Activated CD4-positive, alpha-beta T cell treated with anti-CD3 and anti-CD28 coated beads for 36 hours (primary cell): Measurements from ENCODE around the gene LYAR. TPM values are rescaled to one million over a fixed set of nuclear protein-coding genes. Genes with fewer than 3 reads are reported as not detected.
A peak's percentile ranks its signal among the peaks of the same experiment; 100 is the strongest.
"Not testable (repeated sequence)": the region's sequence is repeated elsewhere in the genome, so short reads cannot be mapped to it uniquely, and the experiment has no call there.

Experiments used
- ATAC-seq: fragments of 200-7000 bp; cut with Tn5 transposase; one replicate; pipeline ENCODE4 v1.10.0; 2021; ENCODE audit warnings: mild to moderate bottlenecking, moderate library complexity
- CTCF ChIA-PET: fragments of 350-600 bp; sonication (Branson Sonifier 250); formaldehyde crosslinking; loops from one replicate; lab custom pipeline; 2021; ENCODE audit warnings: antibody characterized with exemption; lab: Charles Lee
- POLR2A ChIA-PET: fragments of 350-600 bp; sonication (Branson Sonifier 250); formaldehyde crosslinking; loops from one replicate; lab custom pipeline; 2021; ENCODE audit warnings: antibody characterized with exemption, inconsistent platforms; lab: Charles Lee
- DNase-seq: peaks from one replicate; pipeline ENCODE4 v3.0.0-alpha.2; 2020
- H3K27ac Mint-ChIP-seq: one replicate; pipeline ENCODE4 v1.8.0; 2021; ENCODE audit warnings: mixed read lengths
- H3K27me3 Mint-ChIP-seq: one replicate; pipeline ENCODE4 v1.8.0; 2021; ENCODE audit warnings: mixed read lengths
- H3K36me3 Mint-ChIP-seq: one replicate; pipeline ENCODE4 v1.8.0; 2021; ENCODE audit warnings: low read depth, mixed read lengths
- H3K4me1 Mint-ChIP-seq: one replicate; pipeline ENCODE4 v1.8.0; 2021; ENCODE audit warnings: mixed read lengths
- H3K4me3 Mint-ChIP-seq: one replicate; pipeline ENCODE4 v1.8.0; 2021; ENCODE audit warnings: mild to moderate bottlenecking, moderate library complexity, mixed read lengths
- H3K9me3 Mint-ChIP-seq: one replicate; pipeline ENCODE4 v1.8.0; 2021; ENCODE audit warnings: low read depth, mixed read lengths
- intact Hi-C, 2 experiments: fragments of 100-400 bp; cut with DNase I in 1 of 2; cut with micrococcal nuclease in 1 of 2; formaldehyde crosslinking; loops; one replicate each; pipeline versions ENCODE4 v1.14.2 to v1.15.1; 2022 to 2024; cut with DNase I, micrococcal nuclease
- total RNA-seq, 2 experiments: library from RNA; stranded (reverse); gene quantifications; one replicate each; pipeline ENCODE4 v1.2.3, GENCODE V29; 2021

The LYAR gene
- total RNA-seq, 2 experiments from 2014 or later, result 65.6 to 74.3 TPM

DNA sequence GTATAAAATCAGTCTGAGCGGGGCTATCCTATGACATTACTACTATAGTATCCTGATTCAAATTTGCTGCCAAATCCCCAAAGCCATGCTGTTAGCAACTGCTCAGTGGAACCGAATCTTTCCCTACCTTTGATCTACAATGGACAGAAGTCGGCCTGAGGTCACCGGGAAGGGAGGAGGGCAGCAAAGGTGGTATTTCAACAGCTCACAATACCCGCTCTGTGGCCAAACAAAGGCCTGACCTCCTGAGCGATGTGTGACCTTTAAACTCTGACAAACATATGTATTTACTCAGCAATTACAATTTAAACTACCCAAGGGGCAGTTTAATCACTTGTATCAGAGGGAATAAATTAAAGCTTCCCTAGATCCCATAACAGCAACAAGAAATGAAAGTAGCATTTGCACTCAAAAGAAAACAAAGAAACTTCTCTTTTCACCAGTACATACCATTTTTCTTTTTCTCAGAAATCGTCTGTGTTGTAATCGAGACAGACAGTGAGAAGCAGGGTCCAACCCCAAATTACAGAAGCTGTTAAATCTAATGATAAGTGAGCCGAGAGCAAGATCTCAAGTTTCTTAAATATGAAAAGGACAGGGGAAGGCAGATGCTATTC, 30.4 kb downstream of the LYAR start:
- POLR2A ChIA-PET, result no interaction called here
- H3K27me3 Mint-ChIP-seq, result no peaks in the 10 kb centered on the region
- H3K4me3 Mint-ChIP-seq, result no peak overlapping the region
- no peak for DNase-seq
- H3K27ac Mint-ChIP-seq, result no peak overlapping the region
- ATAC-seq, result no peak
- no peaks in the 10 kb centered on the region for H3K36me3 Mint-ChIP-seq
- H3K4me1 Mint-ChIP-seq, result no peaks in the 10 kb centered on the region
- no peaks in the 10 kb centered on the region for H3K9me3 Mint-ChIP-seq
- intact Hi-C loops, result loop anchor here (2.0 to 10.0 kb wide), 2 partner anchors 75 to 175 kb away; no protein-coding TSS in a partner anchor
- CTCF ChIA-PET, result interaction anchor here (0.6 to 2.3 kb wide), 13 partner anchors 8 to 621 kb away, joined by 3 to 14 read pairs (median 4); partner anchors contain the start of gene TMEM128

- intact Hi-C loops, result loop anchor here in 1 of 2 experiments (10.0 kb wide), 1 partner anchor 177 kb away; no protein-coding TSS in a partner anchor
- H3K9me3 Mint-ChIP-seq, result not testable (repeated sequence)
Measured at GRCh38 chr4:4257705-4258104, 32.2 kb downstream of the LYAR start.

DNA sequence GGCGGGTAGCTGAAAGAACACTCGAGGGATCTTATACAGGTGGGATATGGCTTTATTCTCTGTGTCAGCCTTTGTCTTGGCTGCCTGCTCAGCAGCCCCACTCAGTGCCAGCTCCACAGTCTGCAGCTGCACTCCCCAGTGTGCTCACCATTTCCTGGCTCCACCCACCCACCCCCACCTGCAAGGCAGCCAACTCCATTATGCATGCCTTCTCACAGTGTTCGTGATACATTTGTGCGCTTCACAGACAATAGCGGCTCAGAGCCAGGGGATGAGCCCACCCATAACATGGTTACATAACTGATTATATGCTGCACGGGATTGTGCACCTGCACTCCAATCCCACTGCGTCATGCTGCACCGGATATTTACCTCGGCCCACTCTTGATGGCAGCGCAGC, 33.2 kb downstream of the LYAR start:
- DNase-seq (no peak), ATAC-seq (no peak)
- Mint-ChIP-seq H3K4me1 (no peaks in the 10 kb centered on the region), H3K27me3 (no peaks in the 10 kb centered on the region), H3K4me3 (no peak overlapping the region), H3K27ac (no peak overlapping the region), H3K36me3 (no peaks in the 10 kb centered on the region), H3K9me3 (no peaks in the 10 kb centered on the region)
- intact Hi-C loops, result loop anchor here in 1 of 2 experiments (10.0 kb wide), 1 partner anchor 178 kb away; no protein-coding TSS in a partner anchor
- ChIA-PET CTCF (interaction anchor here (0.6 to 1.6 kb wide), 2 partner anchors 18 to 78 kb away, joined by 3 to 5 read pairs; no protein-coding TSS in a partner anchor), POLR2A (no interaction called here)

More at GRCh38 chr4:4257705-4258104, 32.2 kb downstream of the LYAR start:
- CTCF ChIA-PET, ATAC-seq, H3K4me3 Mint-ChIP-seq, H3K36me3 Mint-ChIP-seq, DNase-seq, H3K4me1 Mint-ChIP-seq, H3K27ac Mint-ChIP-seq, H3K27me3 Mint-ChIP-seq, POLR2A ChIA-PET: not testable (repeated sequence)

DNA sequence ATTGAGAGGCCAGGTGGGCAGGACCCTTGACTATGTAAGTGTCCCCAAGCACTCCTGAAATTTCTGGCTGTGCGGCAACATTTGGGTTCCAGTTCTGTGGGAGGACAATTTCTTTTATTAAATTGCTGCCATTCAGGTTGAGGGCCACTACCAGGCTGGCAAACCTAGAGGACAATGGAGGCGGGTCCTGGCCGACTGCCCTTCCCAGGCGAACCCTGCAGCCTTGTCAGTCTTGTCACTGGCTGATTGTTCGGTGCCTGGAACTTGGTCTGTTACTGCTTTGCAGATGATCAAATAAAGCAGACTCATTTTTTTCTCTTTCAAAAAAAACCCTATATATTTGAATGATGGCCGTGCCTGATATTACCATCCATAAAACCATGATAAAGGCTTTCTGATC, 35.3 kb downstream of the LYAR start:
- Mint-ChIP-seq H3K4me3 (no peak overlapping the region), H3K4me1 (no peaks in the 10 kb centered on the region), H3K27me3 (no peaks in the 10 kb centered on the region), H3K27ac (no peak overlapping the region), H3K36me3 (no peaks in the 10 kb centered on the region), H3K9me3 (no peaks in the 10 kb centered on the region)
- CTCF ChIA-PET, result interaction anchor here (0.5 to 1.6 kb wide), 5 partner anchors 48 to 287 kb away, joined by 3 to 5 read pairs (median 3); partner anchors contain the start of gene STX18
- ATAC-seq (no peak), DNase-seq (no peak)
- intact Hi-C loops, result loop anchor here in 1 of 2 experiments (10.0 kb wide), 1 partner anchor 180 kb away; no protein-coding TSS in a partner anchor
- POLR2A ChIA-PET, result no interaction called here

GRCh38 chr4:4254199-4254598, 35.8 kb downstream of the LYAR start:
- CTCF ChIA-PET, result interaction anchor here (0.8 to 1.6 kb wide), 2 partner anchors 85 to 288 kb away, joined by 3 to 5 read pairs; partner anchors contain the start of gene STX18
- intact Hi-C loops, result loop anchor here in 1 of 2 experiments (10.0 kb wide), 1 partner anchor 181 kb away; no protein-coding TSS in a partner anchor

DNA sequence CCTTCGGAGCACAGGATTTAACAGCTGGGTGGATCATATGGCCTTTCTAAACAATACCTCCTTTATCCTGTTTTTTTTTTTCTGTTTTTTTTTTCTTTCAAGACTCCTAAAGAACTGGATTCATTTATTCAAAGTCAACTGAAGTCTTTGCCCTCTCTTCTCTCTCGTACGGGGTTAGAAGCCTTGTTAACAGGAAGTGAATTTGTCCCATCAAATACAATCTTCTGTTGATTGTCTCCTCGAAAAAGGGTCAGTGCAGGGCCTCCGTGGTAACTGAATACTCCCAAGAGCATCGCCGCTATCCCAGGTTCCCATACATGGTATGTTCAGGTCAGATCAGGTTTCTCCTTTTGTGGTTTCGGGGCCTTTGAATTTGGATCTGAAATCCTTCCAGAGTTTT, 40.1 kb downstream of the LYAR start:
- CTCF ChIA-PET, result interaction anchor here (0.8 to 3.2 kb wide), 4 partner anchors 10 to 86 kb away, joined by 3 to 14 read pairs (median 8); no protein-coding TSS in a partner anchor
- H3K4me3 Mint-ChIP-seq, result no peak overlapping the region
- intact Hi-C loops, result loop anchor here (5.0 to 10.0 kb wide), 4 partner anchors 185 to 1833 kb away; partner anchors contain the start of genes CFAP99 (in 1 of the 2), HTT (in 1 of the 2), HTT-AS (in 1 of the 2) and STX18 (in 1 of the 2)

More at GRCh38 chr4:4254199-4254598, 35.8 kb downstream of the LYAR start:
- no peak for ATAC-seq
- Mint-ChIP-seq H3K4me1 (peaks cover under 1% of the 10 kb centered on the region), H3K27ac (no peak overlapping the region), H3K36me3 (no peaks in the 10 kb centered on the region), H3K4me3 (no peak overlapping the region), H3K9me3 (no peaks in the 10 kb centered on the region), H3K27me3 (no peaks in the 10 kb centered on the region)
- DNase-seq, result no peak
- POLR2A ChIA-PET, result no interaction called here

DNA sequence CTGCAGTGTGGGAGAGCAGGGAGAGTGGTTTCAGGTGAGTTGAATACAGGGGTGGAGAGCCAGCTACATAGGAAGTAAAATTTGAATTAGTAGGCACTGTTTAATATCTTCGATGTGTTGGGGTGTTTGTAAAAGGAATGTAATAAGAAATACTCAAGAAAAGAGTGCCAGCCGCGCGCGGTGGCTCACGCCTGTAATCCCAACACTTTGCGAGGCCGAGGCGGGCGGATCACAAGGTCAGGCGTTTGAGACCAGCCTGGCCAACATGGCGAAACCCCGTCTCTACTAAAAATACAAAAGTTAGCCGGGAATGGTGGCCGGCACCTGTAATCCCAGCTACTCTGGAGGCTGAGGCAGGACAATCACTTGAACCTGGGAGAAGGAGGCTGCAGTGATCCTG, 40.6 kb downstream of the LYAR start:
- peak overlapping the region; percentile 98 for H3K4me3 Mint-ChIP-seq
- intact Hi-C loops, result loop anchor here (5.0 kb wide), 3 partner anchors 293 to 1832 kb away; partner anchors contain the start of genes CFAP99 (in 1 of the 2), HTT (in 1 of the 2), HTT-AS (in 1 of the 2) and STX18 (in 1 of the 2)
- H3K4me1 Mint-ChIP-seq, result peaks cover 26% of the 10 kb centered on the region
- H3K27me3 Mint-ChIP-seq, POLR2A ChIA-PET, ATAC-seq, H3K27ac Mint-ChIP-seq, H3K9me3 Mint-ChIP-seq, DNase-seq: not testable (repeated sequence)
- CTCF ChIA-PET, result interaction anchor here (0.8 to 3.2 kb wide), 3 partner anchors 10 to 87 kb away, joined by 3 to 14 read pairs (median 5); no protein-coding TSS in a partner anchor
- peaks cover 15% of the 10 kb centered on the region for H3K36me3 Mint-ChIP-seq

More for the DNA sequence above, 40.1 kb downstream of the LYAR start:
- Mint-ChIP-seq H3K4me1 (peaks cover 26% of the 10 kb centered on the region), H3K9me3 (no peaks in the 10 kb centered on the region), H3K36me3 (peaks cover 10% of the 10 kb centered on the region), H3K27me3 (no peaks in the 10 kb centered on the region), H3K27ac (no peak overlapping the region)
- DNase-seq (no peak), ATAC-seq (no peak)
- POLR2A ChIA-PET, result no interaction called here

- POLR2A ChIA-PET, result no interaction called here
- H3K27me3 Mint-ChIP-seq, result no peaks in the 10 kb centered on the region
- peaks cover 20% of the 10 kb centered on the region for H3K36me3 Mint-ChIP-seq
Measured at GRCh38 chr4:4248885-4249203, 41.1 kb downstream of the LYAR start.

DNA sequence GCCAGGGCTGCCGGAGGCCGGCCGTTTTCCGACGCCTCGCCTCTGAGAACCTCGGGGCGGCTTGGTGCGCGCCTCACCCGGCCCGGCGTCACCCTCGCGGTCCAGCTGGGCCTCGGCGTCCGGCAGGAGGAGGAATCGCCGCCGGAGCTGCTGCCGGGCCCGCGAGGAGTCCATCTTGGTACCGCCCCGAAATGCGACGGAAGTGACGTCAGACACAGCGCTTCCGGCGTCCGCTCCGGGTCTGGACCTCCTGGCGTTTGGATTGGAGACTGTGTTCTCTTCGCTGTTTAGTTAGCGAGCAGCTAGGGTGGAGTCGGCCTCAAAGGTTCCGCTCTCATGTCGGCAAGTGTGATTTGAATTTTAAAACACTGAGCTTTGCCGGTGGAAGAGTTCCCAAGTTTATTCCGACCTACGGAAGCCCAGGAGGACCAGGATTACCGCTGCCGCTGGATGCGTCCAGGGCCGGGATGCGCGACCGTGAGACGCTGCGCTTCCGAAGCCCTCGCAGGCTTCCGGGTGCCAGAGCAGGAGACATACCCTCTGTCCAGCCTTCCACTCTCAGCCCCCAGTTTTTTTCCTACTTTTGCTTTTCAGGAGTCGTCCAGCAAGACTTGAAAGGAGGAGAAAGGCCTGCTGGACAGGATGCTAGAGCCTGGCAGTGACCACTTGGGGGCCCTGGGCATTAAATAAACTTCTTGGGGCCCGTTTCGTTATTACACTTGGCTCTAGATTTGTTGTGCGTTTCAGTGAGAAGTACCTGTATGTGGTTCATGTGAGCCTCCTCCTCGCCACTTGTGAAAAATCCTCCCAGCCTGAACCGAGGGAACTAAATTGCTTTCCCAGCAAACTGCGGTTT, 41.7 kb downstream of the LYAR start, which contains the start of gene TMEM128:
TMEM128 (minus strand) TSS at position 195 of the 856 bp plus-strand sequence; CDS start at position 174, 21 bp downstream.
- DNase-seq (peak; percentile 95), ATAC-seq (peak; percentile 98)
- intact Hi-C loops, result loop anchor here (1.0 to 5.0 kb wide), 8 partner anchors 42 to 1831 kb away; partner anchors contain the start of genes LYAR (in 2 of the 2), STX18 (in 2 of the 2), ZBTB49 (in 2 of the 2) and CFAP99 (in 1 of the 2)
- Mint-ChIP-seq H3K27ac (peak within 1 kb of the TSS; percentile 98), H3K9me3 (no peaks in the 10 kb centered on the region), H3K4me1 (peaks cover 26% of the 10 kb centered on the region), H3K27me3 (no peaks in the 10 kb centered on the region), H3K36me3 (peaks cover 26% of the 10 kb centered on the region), H3K4me3 (peak within 1 kb of the TSS; percentile 98)
- POLR2A ChIA-PET, result no interaction called here
- CTCF ChIA-PET, result interaction anchor here (1.0 to 3.2 kb wide), 5 partner anchors 12 to 88 kb away, joined by 3 to 14 read pairs (median 5); no protein-coding TSS in a partner anchor

More at GRCh38 chr4:4248885-4249203, 41.1 kb downstream of the LYAR start:
- peaks cover 26% of the 10 kb centered on the region for H3K4me1 Mint-ChIP-seq
- no peak for ATAC-seq
- H3K9me3 Mint-ChIP-seq, result no peaks in the 10 kb centered on the region
- DNase-seq, result peak; percentile 21
- intact Hi-C loops, result loop anchor here (1.0 to 5.0 kb wide), 8 partner anchors 41 to 1832 kb away; partner anchors contain the start of genes LYAR (in 2 of the 2), STX18 (in 2 of the 2), ZBTB49 (in 2 of the 2) and CFAP99 (in 1 of the 2)
- peak overlapping the region; percentile 98 for H3K27ac Mint-ChIP-seq
- CTCF ChIA-PET, result interaction anchor here (1.3 to 3.2 kb wide), 3 partner anchors 11 to 87 kb away, joined by 5 to 14 read pairs (median 5); no protein-coding TSS in a partner anchor
- peak overlapping the region; percentile 98 for H3K4me3 Mint-ChIP-seq

- ATAC-seq (peak; percentile 7), DNase-seq (peak; percentile 17)
- H3K27ac Mint-ChIP-seq, result peak overlapping the region; percentile 98
- no peaks in the 10 kb centered on the region for H3K9me3 Mint-ChIP-seq
- no peaks in the 10 kb centered on the region for H3K27me3 Mint-ChIP-seq
- peaks cover 26% of the 10 kb centered on the region for H3K4me1 Mint-ChIP-seq
- H3K4me3 Mint-ChIP-seq, result peak overlapping the region; percentile 98
- POLR2A ChIA-PET, result no interaction called here
- CTCF ChIA-PET, result interaction anchor here (1.0 to 3.2 kb wide), 4 partner anchors 12 to 88 kb away, joined by 3 to 14 read pairs (median 4); no protein-coding TSS in a partner anchor
- intact Hi-C loops, result loop anchor here (1.0 to 5.0 kb wide), 8 partner anchors 43 to 1830 kb away; partner anchors contain the start of genes LYAR (in 2 of the 2), STX18 (in 2 of the 2), ZBTB49 (in 2 of the 2) and CFAP99 (in 1 of the 2)
- H3K36me3 Mint-ChIP-seq, result peaks cover 27% of the 10 kb centered on the region
Measured at GRCh38 chr4:4247696-4248028, 42.3 kb downstream of the LYAR start.
